ENCODE data around the gene LDLRAD4.

LDLRAD4 gene

GRCh38 chr18:13302040-13302439 is 83.5 kb downstream of the LDLRAD4 start:
- TF ChIP-seq POLR2AphosphoS5 (IDR thresholded peaks at IDR 0.05; ENCODE audit: low read depth, low read length) (no peak), TAF1 (IDR thresholded peaks at IDR 0.05; ENCODE audit: low read depth, low read length) (no peak), POU2F2 (IDR thresholded peaks at IDR 0.05; ENCODE audit: low read depth, low read length) (no peak), SPI1 (IDR thresholded peaks at IDR 0.05; ENCODE audit: low read depth, low read length) (no peak), POLR2A (IDR thresholded peaks at IDR 0.05; ENCODE audit: low read depth, low read length) (no peak), PAX5 (IDR thresholded peaks at IDR 0.05; ENCODE audit: insufficient read depth, low read length, severe bottlenecking) (no peak)
- DNase-seq (ENCODE audit: insufficient read length, low spot score): no peak
- FAIRE-seq: no peak

- no peak for TF ChIP-seq PAX5 (IDR thresholded peaks at IDR 0.05; ENCODE audit: insufficient read depth, low read length, severe bottlenecking)
- no peak for TF ChIP-seq POU2F2 (IDR thresholded peaks at IDR 0.05; ENCODE audit: low read depth, low read length)
- TF ChIP-seq POLR2A (IDR thresholded peaks at IDR 0.05; ENCODE audit: low read depth, low read length): no peak
- TF ChIP-seq TAF1 (IDR thresholded peaks at IDR 0.05; ENCODE audit: low read depth, low read length): no peak
- no peak for TF ChIP-seq POLR2AphosphoS5 (IDR thresholded peaks at IDR 0.05; ENCODE audit: low read depth, low read length)
- no peak for TF ChIP-seq SPI1 (IDR thresholded peaks at IDR 0.05; ENCODE audit: low read depth, low read length)
- FAIRE-seq (peak; percentile 63), DNase-seq (ENCODE audit: insufficient read length, low spot score) (no peak)
Observed at GRCh38 chr18:13302457-13303225, 84.1 kb downstream of the LDLRAD4 start.

GRCh38 chr18:13303756-13304364 is 85.3 kb downstream of the LDLRAD4 start:
- FAIRE-seq: no peak
- no peak for TF ChIP-seq SPI1 (IDR thresholded peaks at IDR 0.05; ENCODE audit: low read depth, low read length)
- TF ChIP-seq TAF1 (IDR thresholded peaks at IDR 0.05; ENCODE audit: low read depth, low read length): no peak
- no peak for TF ChIP-seq POLR2AphosphoS5 (IDR thresholded peaks at IDR 0.05; ENCODE audit: low read depth, low read length)
- no peak for TF ChIP-seq POU2F2 (IDR thresholded peaks at IDR 0.05; ENCODE audit: low read depth, low read length)
- no peak for TF ChIP-seq POLR2A (IDR thresholded peaks at IDR 0.05; ENCODE audit: low read depth, low read length)
- no peak for DNase-seq (ENCODE audit: insufficient read length, low spot score)

- TF ChIP-seq PAX5 (IDR thresholded peaks at IDR 0.05; ENCODE audit: insufficient read depth, low read length, severe bottlenecking) (no peak), POLR2AphosphoS5 (IDR thresholded peaks at IDR 0.05; ENCODE audit: low read depth, low read length) (no peak), POLR2A (IDR thresholded peaks at IDR 0.05; ENCODE audit: low read depth, low read length) (no peak), POU2F2 (IDR thresholded peaks at IDR 0.05; ENCODE audit: low read depth, low read length) (no peak), TAF1 (IDR thresholded peaks at IDR 0.05; ENCODE audit: low read depth, low read length) (no peak), SPI1 (IDR thresholded peaks at IDR 0.05; ENCODE audit: low read depth, low read length) (no peak)
- DNase-seq (ENCODE audit: insufficient read length, low spot score) (no peak), FAIRE-seq (no peak)
Observed at GRCh38 chr18:13305301-13305700, 86.7 kb downstream of the LDLRAD4 start.

GRCh38 chr18:13306583-13306982 is 88.0 kb downstream of the LDLRAD4 start:
- TF ChIP-seq TAF1 (IDR thresholded peaks at IDR 0.05; ENCODE audit: low read depth, low read length) (no peak), SPI1 (IDR thresholded peaks at IDR 0.05; ENCODE audit: low read depth, low read length) (no peak), POLR2AphosphoS5 (IDR thresholded peaks at IDR 0.05; ENCODE audit: low read depth, low read length) (no peak), POLR2A (IDR thresholded peaks at IDR 0.05; ENCODE audit: low read depth, low read length) (no peak), POU2F2 (IDR thresholded peaks at IDR 0.05; ENCODE audit: low read depth, low read length) (no peak), PAX5 (IDR thresholded peaks at IDR 0.05; ENCODE audit: insufficient read depth, low read length, severe bottlenecking) (no peak)
- DNase-seq (ENCODE audit: insufficient read length, low spot score) (no peak), FAIRE-seq (no peak)

- DNase-seq (ENCODE audit: insufficient read length, low spot score) (no peak), FAIRE-seq (no peak)
- TF ChIP-seq POLR2A (IDR thresholded peaks at IDR 0.05; ENCODE audit: low read depth, low read length): no peak
- TF ChIP-seq POLR2AphosphoS5 (IDR thresholded peaks at IDR 0.05; ENCODE audit: low read depth, low read length): no peak
- no peak for TF ChIP-seq POU2F2 (IDR thresholded peaks at IDR 0.05; ENCODE audit: low read depth, low read length)
- TF ChIP-seq PAX5 (IDR thresholded peaks at IDR 0.05; ENCODE audit: insufficient read depth, low read length, severe bottlenecking): no peak
Observed at GRCh38 chr18:13308369-13308768, 89.8 kb downstream of the LDLRAD4 start.

GRCh38 chr18:13309031-13309747 is 90.6 kb downstream of the LDLRAD4 start:
- DNase-seq (ENCODE audit: insufficient read length, low spot score): no peak
- no peak for FAIRE-seq
- TF ChIP-seq TAF1 (IDR thresholded peaks at IDR 0.05; ENCODE audit: low read depth, low read length): no peak
- no peak for TF ChIP-seq PAX5 (IDR thresholded peaks at IDR 0.05; ENCODE audit: insufficient read depth, low read length, severe bottlenecking)
- TF ChIP-seq POLR2AphosphoS5 (IDR thresholded peaks at IDR 0.05; ENCODE audit: low read depth, low read length): no peak
- no peak for TF ChIP-seq POU2F2 (IDR thresholded peaks at IDR 0.05; ENCODE audit: low read depth, low read length)
- TF ChIP-seq POLR2A (IDR thresholded peaks at IDR 0.05; ENCODE audit: low read depth, low read length): no peak
- TF ChIP-seq SPI1 (IDR thresholded peaks at IDR 0.05; ENCODE audit: low read depth, low read length): no peak

GRCh38 chr18:13309748-13310670 is 91.4 kb downstream of the LDLRAD4 start:
- no peak for FAIRE-seq
- no peak for TF ChIP-seq POU2F2 (IDR thresholded peaks at IDR 0.05; ENCODE audit: low read depth, low read length)
- no peak for TF ChIP-seq PAX5 (IDR thresholded peaks at IDR 0.05; ENCODE audit: insufficient read depth, low read length, severe bottlenecking)
- no peak for TF ChIP-seq SPI1 (IDR thresholded peaks at IDR 0.05; ENCODE audit: low read depth, low read length)
- no peak for TF ChIP-seq TAF1 (IDR thresholded peaks at IDR 0.05; ENCODE audit: low read depth, low read length)
- TF ChIP-seq POLR2A (IDR thresholded peaks at IDR 0.05; ENCODE audit: low read depth, low read length): no peak
- TF ChIP-seq POLR2AphosphoS5 (IDR thresholded peaks at IDR 0.05; ENCODE audit: low read depth, low read length): no peak
- no peak for DNase-seq (ENCODE audit: insufficient read length, low spot score)

Data from GM12891 (cell line).